ENCODE data around the gene C11orf97.

GRCh38 chr11:94469416-94469815 is 42.8 kb upstream of the C11orf97 start:
- TF ChIP-seq POLR2AphosphoS5 (IDR thresholded peaks at IDR 0.05; ENCODE audit: low read depth, low read length), result no peak
- no peak for TF ChIP-seq CTCF (IDR thresholded peaks at IDR 0.05)
- no peak for TF ChIP-seq SIN3A (IDR thresholded peaks at IDR 0.05; ENCODE audit: borderline replicate concordance, insufficient read depth, low read depth, low read length)
- no peak for TF ChIP-seq REST (IDR thresholded peaks at IDR 0.05; ENCODE audit: insufficient read depth in 1 of 2, low read depth in 2 of 2, low read length in 1 of 2)
